22Rv1 (cell line): ENCODE results near the gene ZNF316.

Experiments used
- CTCF ChIP-seq: fragments of 450-650 bp; IDR thresholded peaks from 2 replicates; pipeline ENCODE4 v1.5.1; 2017; ENCODE audit warnings: mild to moderate bottlenecking
- ZFX ChIP-seq: fragments of 450-650 bp; IDR thresholded peaks from 2 replicates; pipeline ENCODE4 v1.6.1; 2017; ENCODE audit warnings: antibody characterized with exemption, borderline replicate concordance

GRCh38 chr7:6636741-6637543, at the start of gene ZNF316:
- no peak for TF ChIP-seq CTCF
- no peak for TF ChIP-seq ZFX
